ENCODE data around the gene FNBP1L. TPM values are rescaled to one million over a fixed set of nuclear protein-coding genes. Genes with fewer than 3 reads are reported as not detected.

Gene FNBP1L
- total and polyA plus RNA-seq, 2 experiments from 2014 or later, result 19.1 to 22.4 TPM

DNA sequence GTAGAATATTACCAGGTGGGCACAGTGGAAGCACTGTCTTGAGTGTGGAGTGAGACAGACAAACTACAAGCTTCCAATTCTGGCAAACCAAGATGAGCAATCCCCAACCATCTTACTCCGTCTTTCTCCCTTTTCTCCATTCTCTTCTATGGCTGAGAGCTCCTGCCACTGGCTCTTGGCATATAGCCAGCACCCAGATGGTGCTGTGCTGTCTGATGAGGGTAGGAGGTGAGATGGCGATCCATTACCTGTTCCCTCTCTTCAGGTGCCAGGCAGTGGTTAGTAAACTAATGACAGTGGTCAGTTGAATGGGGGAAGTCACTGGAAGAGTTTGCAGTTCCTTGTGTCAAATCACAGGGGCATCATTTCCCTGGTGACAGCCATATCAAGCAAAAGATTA lies 108.4 kb downstream of the FNBP1L start:
- 93 to 100% methylated on average over 2 of the region's 2 CpGs for WGBS, 2 experiments (ENCODE audit: low coverage in 1 of 2, low lambda C conversion rate in 2 of 2, missing lambda C conversion rate in 2 of 2)
- in situ Hi-C loops (cut with MboI), result no loop called here
- no peak for TF ChIP-seq EZH2phosphoT487 (IDR thresholded peaks at IDR 0.05; ENCODE audit: insufficient read depth, low read depth)
- no peak for TF ChIP-seq EZH2 (IDR thresholded peaks at IDR 0.05; ENCODE audit: insufficient read depth, poor library complexity, severe bottlenecking)

DNA sequence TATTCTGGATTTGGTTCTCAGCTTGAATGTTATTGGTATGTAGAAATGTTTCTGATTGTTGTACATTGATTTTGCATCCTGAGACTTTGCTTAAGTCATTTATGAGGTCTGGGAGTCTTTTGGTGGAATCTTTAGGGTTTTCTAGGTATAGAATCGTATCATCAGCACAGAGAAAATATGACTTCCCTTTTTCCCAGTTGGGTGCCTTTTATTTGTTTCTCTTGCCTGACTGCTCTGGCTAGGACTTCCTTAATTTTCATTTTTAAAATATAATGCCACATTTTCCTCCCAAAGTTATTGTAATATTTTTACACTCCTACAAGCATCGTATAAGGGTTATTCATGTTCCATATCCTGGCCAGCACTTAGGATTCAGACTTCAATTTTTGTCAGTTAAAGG lies 111.1 kb downstream of the FNBP1L start:
- DNase-seq, result no peak
- H3K27me3 ChIP-seq (replicated peaks; ENCODE audit: insufficient read depth), result no peaks in the 10 kb centered on the region
- no peaks in the 10 kb centered on the region for H3K9me3 ChIP-seq (ENCODE audit: low read depth)
- peaks cover 11% of the 10 kb centered on the region; the same call in 1 of the 2 replicates for H3K79me2 ChIP-seq (ENCODE audit: insufficient read depth)
- H3F3A ChIP-seq (ENCODE audit: insufficient read depth), result peaks cover 94% of the 10 kb centered on the region
- H3K27ac ChIP-seq, result no peak overlapping the region
- no peak overlapping the region for H3K4me2 ChIP-seq (ENCODE audit: unreplicated experiment)
- no peak for TF ChIP-seq EZH2phosphoT487 (IDR thresholded peaks at IDR 0.05; ENCODE audit: insufficient read depth, low read depth)
- TF ChIP-seq EZH2 (IDR thresholded peaks at IDR 0.05; ENCODE audit: insufficient read depth, poor library complexity, severe bottlenecking), result no peak
- H3K36me3 ChIP-seq (ENCODE audit: low read depth), result peaks cover 51% of the 10 kb centered on the region
- H3K9ac ChIP-seq, result no peak overlapping the region
- H4K20me1 ChIP-seq (ENCODE audit: insufficient read depth), result no peaks in the 10 kb centered on the region
- H3K4me1 ChIP-seq (ENCODE audit: insufficient read depth), result peaks cover 15% of the 10 kb centered on the region
- no peaks in the 10 kb centered on the region for H3K9me2 ChIP-seq (ENCODE audit: insufficient read depth)
- H2AFZ ChIP-seq, result no peak overlapping the region
- WGBS, 2 experiments (ENCODE audit: low coverage in 1 of 2, low lambda C conversion rate in 2 of 2, missing lambda C conversion rate in 2 of 2), result 95 to 100% methylated on average over 2 of the region's 2 CpGs
- in situ Hi-C loops (cut with MboI), result no loop called here
- H3K4me3 ChIP-seq, result no peak overlapping the region

More for the DNA sequence above, 108.4 kb downstream of the FNBP1L start:
- no peak for DNase-seq
- H3K9me3 ChIP-seq (ENCODE audit: low read depth), result no peaks in the 10 kb centered on the region
- H3K27me3 ChIP-seq (replicated peaks; ENCODE audit: insufficient read depth), result no peaks in the 10 kb centered on the region
- peaks cover 26% of the 10 kb centered on the region for H3K36me3 ChIP-seq (ENCODE audit: low read depth)
- peaks cover 43% of the 10 kb centered on the region for H3K4me1 ChIP-seq (ENCODE audit: insufficient read depth)
- H3K4me3 ChIP-seq, result no peak overlapping the region
- no peaks in the 10 kb centered on the region for H3K79me2 ChIP-seq (ENCODE audit: insufficient read depth)
- H3K4me2 ChIP-seq (ENCODE audit: unreplicated experiment), result no peak overlapping the region
- H2AFZ ChIP-seq, result no peak overlapping the region
- no peaks in the 10 kb centered on the region for H4K20me1 ChIP-seq (ENCODE audit: insufficient read depth)
- no peak overlapping the region for H3K9ac ChIP-seq
- no peaks in the 10 kb centered on the region for H3K9me2 ChIP-seq (ENCODE audit: insufficient read depth)
- peaks cover 96% of the 10 kb centered on the region for H3F3A ChIP-seq (ENCODE audit: insufficient read depth)
- no peak overlapping the region for H3K27ac ChIP-seq

DNA sequence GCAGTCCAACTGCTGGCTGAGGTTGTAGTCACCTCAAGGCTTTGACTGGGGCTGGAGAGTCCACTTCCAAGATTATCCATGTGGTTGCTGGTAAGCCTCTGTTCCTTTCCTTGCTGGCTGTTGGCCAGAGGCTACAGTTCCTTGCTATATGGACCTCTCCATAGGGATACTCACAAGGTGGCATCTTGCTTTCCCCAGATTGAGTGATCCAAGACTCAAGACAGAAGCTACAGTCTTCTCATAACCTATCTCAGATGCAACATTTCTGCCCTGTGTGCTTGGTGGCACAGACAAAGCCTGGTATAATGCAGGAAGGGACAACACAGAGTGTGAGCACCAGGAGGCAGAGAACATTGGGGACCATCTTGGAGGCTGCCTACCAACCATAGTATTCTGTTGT lies 111.8 kb downstream of the FNBP1L start:
- peaks cover 9% of the 10 kb centered on the region for H3K4me1 ChIP-seq (ENCODE audit: insufficient read depth)
- peaks cover 54% of the 10 kb centered on the region for H3K36me3 ChIP-seq (ENCODE audit: low read depth)

DNA sequence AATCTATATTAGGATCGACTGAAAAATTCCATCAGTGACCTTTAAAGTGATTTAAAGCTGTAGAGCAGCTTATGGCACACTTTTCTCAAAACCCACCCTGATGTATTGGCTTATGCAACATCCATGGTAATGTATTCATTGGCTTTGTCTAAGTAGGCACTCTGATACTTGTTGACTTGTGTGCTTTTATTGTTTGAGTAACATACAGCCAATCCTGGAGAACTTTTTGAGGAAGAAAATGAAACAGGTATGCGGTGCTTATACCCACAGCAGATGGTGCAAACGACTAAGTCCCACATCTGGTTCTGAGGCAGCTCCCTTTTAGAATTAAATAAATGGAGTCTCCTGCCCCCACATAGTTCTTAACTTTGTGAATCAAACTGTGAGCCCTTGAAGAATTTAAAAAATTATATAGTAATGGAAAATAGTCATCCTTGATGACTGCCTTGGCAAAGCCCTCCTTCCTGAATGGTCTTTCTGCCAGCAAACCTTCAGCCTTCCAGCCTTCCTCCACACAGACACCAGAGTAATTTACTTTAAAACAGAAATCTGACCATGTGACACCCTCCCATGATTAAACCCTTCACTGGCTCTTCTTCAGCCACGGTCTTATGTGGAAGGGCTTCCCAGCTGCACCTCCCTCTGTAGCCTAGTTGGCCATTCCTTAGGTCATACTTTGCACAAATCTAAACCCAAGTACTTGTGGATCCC lies 117.7 kb downstream of the FNBP1L start:
- peak overlapping the region; percentile 20 for H3K4me2 ChIP-seq (ENCODE audit: unreplicated experiment)
- peaks cover 79% of the 10 kb centered on the region for H3K36me3 ChIP-seq (ENCODE audit: low read depth)
- H3K79me2 ChIP-seq (ENCODE audit: insufficient read depth), result peaks cover 56% of the 10 kb centered on the region
- H3K4me3 ChIP-seq, result no peak overlapping the region
- in situ Hi-C loops (cut with MboI), result no loop called here
- TF ChIP-seq EZH2 (IDR thresholded peaks at IDR 0.05; ENCODE audit: insufficient read depth, poor library complexity, severe bottlenecking) (no peak), EZH2phosphoT487 (IDR thresholded peaks at IDR 0.05; ENCODE audit: insufficient read depth, low read depth) (no peak)
- H3K27me3 ChIP-seq (replicated peaks; ENCODE audit: insufficient read depth), result no peaks in the 10 kb centered on the region
- H3K4me1 ChIP-seq (ENCODE audit: insufficient read depth), result peaks cover 27% of the 10 kb centered on the region
- H3K9me3 ChIP-seq (ENCODE audit: low read depth), result no peaks in the 10 kb centered on the region
- peaks cover 92% of the 10 kb centered on the region for H3F3A ChIP-seq (ENCODE audit: insufficient read depth)
- H3K9me2 ChIP-seq (ENCODE audit: insufficient read depth), result no peaks in the 10 kb centered on the region
- H3K9ac ChIP-seq, result peak overlapping the region; percentile 22
- DNase-seq, result peak; percentile 88
- H3K27ac ChIP-seq, result peak overlapping the region; percentile 80
- WGBS, 2 experiments (ENCODE audit: low coverage in 1 of 2, low lambda C conversion rate in 2 of 2, missing lambda C conversion rate in 2 of 2), result 51 to 53% methylated on average over 4 of the region's 4 CpGs
- H4K20me1 ChIP-seq (ENCODE audit: insufficient read depth), result no peaks in the 10 kb centered on the region
- H2AFZ ChIP-seq, result no peak overlapping the region

More for the DNA sequence above, 111.8 kb downstream of the FNBP1L start:
- in situ Hi-C loops (cut with MboI), result no loop called here
- H3K27me3 ChIP-seq (replicated peaks; ENCODE audit: insufficient read depth), result no peaks in the 10 kb centered on the region
- H3K4me2 ChIP-seq (ENCODE audit: unreplicated experiment), result no peak overlapping the region
- H2AFZ ChIP-seq, result no peak overlapping the region
- TF ChIP-seq EZH2phosphoT487 (IDR thresholded peaks at IDR 0.05; ENCODE audit: insufficient read depth, low read depth) (no peak), EZH2 (IDR thresholded peaks at IDR 0.05; ENCODE audit: insufficient read depth, poor library complexity, severe bottlenecking) (no peak)
- H3F3A ChIP-seq (ENCODE audit: insufficient read depth), result peaks cover 93% of the 10 kb centered on the region
- peaks cover 16% of the 10 kb centered on the region; the same call in 1 of the 2 replicates for H3K79me2 ChIP-seq (ENCODE audit: insufficient read depth)
- H4K20me1 ChIP-seq (ENCODE audit: insufficient read depth), result no peaks in the 10 kb centered on the region
- H3K4me3 ChIP-seq, result no peak overlapping the region
- H3K27ac ChIP-seq, result no peak overlapping the region
- DNase-seq, result no peak
- H3K9me3 ChIP-seq (ENCODE audit: low read depth), result no peaks in the 10 kb centered on the region
- H3K9ac ChIP-seq, result no peak overlapping the region
- H3K9me2 ChIP-seq (ENCODE audit: insufficient read depth), result no peaks in the 10 kb centered on the region

All from GM23248 (cell line).